ENCODE results near the gene FAM171A1.
"Not testable (repeated sequence)": the region's sequence is repeated elsewhere in the genome, so short reads cannot be mapped to it uniquely, and the experiment has no call there.

FAM171A1 gene

GRCh38 chr10:15344256-15344875, 26.7 kb downstream of the FAM171A1 start:
- no peak for DNase-seq

GRCh38 chr10:15342970-15343369, 28.1 kb downstream of the FAM171A1 start:
- DNase-seq: no peak

DNA sequence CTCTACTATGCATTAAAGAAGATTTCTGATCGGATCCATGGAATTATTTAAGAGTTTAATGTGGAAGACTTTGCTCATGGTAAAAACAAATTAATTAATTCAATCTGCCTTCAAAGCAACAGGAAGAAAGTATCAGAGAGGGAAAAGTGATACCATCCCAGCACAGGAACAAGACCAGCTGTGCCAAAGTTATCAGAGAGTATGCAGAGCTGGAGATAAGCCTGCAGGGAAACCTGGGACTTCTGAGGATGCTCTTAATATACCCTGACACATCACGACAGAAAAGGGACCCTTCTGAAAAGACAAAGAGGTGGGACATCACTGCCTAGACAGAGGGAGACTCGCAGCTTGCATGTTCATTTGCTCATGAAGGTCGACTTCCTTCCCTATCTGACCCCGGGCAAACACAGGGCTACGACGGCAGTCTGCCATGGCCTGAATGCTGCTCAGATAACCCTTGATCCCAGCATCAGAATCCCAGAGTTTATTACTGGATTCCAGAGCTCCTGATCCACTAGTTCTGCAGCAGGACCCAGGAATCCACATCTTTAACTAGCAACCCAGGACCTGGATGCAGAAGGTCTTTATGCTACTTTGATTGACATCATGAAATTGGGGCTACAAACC, 29.5 kb downstream of the FAM171A1 start:
- DNase-seq: no peak

- DNase-seq: no peak
Measured at GRCh38 chr10:15339892-15340291, 31.2 kb downstream of the FAM171A1 start.

DNA sequence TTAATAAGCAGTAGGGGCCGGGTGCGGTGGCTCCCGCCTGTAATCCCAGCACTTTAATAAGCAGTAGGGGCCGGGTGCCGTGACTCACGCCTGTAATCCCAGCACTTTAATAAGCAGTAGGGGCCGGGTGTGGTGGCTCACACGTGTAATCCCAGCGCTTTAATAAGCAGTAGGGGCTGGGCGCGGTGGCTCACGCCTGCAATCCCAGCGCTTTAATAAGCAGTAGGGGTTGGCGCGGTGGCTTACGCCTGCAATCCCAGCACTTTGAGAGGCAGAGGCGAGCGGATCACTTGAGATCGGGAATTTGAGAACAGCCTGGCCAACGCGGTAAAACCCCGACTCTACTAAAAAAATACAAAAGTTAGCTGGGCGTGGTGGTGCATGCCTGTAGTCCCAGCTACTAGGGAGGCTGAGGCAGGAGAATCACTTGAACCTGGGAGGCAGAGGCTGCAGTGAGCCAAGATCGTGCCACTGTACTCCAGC, 33.6 kb downstream of the FAM171A1 start:
- not testable (repeated sequence) for DNase-seq

GRCh38 chr10:15336211-15336610, 34.9 kb downstream of the FAM171A1 start:
- DNase-seq: no peak

DNA sequence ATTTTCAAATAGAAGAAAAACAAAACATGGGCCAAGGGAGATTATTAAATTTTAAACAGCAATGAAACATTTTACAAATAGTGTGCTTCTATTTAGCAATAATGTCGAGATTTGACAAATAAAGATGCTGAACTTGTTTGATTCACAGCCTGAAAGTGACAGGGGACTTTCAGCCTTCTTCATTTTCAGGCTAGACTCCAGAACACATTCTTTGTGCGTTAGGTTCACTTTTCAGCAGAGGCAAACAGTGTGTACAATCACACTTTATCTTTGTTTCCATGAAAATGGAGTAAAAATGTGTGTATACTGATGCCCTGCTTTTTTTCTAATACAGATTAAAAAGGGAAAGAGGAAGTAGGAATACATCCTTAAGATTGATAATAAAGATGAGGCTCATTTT, 35.6 kb downstream of the FAM171A1 start:
- DNase-seq: no peak

DNA sequence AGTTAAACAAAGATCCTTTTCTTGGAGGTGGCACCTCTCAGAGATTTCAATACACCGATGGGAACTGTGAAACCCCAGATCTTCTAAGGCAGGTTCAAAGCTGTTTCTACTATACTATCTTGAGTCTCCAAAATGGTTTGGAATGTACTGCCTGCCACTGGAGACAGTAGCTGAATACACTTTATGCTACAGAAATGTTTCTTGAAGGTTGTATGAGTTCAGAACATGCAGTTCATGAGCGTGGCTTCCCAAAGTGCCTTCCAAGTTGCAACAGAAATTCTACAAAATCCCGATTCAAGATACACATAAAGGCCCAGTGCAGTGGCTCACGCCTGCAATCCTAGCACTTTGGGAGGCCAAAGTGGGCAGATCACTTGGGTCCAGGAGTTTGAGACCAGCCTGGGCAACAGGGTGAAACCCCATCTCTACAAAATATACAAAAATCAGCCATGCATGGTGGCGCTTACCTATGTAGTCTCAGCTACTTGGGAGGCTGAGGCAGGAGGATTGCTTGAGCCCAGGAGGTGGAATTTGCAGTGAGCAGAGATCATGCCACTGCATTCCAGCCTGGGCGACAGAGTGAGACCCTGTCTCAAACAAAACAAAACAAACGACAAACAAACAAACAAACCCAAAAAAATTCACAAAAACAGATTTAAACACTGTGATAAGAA, 36.3 kb downstream of the FAM171A1 start:
- DNase-seq: no peak

DNA sequence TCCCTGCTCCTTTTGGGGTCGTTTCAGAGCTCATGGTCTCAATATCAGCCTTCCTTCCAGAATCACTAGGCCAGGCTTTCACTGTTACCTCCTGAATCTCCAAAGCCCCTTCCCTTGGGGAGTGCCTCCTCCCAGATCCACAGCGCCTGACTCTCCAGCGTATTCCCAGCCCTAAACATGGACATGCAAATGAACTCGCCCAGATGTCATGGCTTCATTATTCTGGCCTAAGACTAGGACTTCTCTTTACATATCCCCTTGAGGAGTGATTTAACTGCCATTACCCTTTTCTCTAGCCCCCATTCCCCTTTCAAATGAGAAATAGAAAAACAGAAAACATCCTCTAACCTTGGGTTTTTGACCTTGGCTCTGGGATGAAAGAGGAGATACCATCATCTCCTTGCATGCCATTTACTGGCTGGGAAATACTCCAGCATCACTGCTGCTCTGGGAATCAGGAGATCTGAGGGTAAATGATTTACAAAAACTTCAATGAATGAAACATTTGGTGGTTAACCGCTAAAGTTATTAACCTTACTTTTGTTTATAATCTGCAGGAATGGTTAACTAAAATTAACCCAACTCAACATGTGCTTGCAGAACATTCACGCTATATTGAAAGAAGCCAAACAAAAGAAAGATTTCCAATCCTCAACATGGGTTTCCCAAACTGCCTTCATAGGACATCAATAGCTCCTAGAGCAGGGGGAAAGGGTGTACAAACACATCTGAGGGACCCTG, 37.0 kb downstream of the FAM171A1 start:
- no peak for DNase-seq

DNA sequence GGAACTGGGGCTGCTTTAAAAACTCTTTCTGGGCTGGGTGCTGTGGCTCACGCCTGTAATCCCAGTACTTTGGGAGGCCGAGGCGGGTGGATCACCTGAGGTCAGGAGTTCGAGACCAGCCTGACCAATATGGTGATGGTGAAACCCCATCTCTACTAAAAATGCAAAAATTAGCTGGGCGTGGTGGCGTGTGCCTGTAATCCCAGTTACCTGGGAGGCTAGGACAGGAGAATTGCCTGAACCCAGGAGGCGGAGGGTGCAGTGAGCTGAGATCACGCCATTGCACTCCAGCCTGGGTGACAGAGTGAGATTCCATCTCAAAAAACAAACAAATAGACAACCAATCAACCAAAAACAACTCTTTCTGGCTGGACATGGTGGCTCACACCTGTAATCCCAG, 37.9 kb downstream of the FAM171A1 start:
- not testable (repeated sequence) for DNase-seq

DNA sequence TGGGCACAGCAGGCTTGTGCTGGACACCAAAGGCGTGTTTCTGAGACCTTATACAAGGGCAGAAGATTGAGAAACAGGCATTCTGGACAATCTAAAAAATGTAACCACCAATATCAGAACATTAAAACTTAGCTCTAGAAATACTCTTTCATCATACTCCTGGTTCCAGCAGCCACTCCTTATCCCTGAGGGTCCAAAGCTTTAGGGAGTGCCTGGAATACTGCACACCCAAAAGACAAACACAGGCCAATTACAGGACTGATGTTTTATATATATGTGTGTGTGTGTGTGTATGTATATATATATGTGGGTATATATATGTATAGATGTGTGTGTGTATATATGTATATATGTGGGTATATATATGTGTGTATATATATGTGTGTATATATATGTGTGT, 39.6 kb downstream of the FAM171A1 start:
- DNase-seq: no peak

DNA sequence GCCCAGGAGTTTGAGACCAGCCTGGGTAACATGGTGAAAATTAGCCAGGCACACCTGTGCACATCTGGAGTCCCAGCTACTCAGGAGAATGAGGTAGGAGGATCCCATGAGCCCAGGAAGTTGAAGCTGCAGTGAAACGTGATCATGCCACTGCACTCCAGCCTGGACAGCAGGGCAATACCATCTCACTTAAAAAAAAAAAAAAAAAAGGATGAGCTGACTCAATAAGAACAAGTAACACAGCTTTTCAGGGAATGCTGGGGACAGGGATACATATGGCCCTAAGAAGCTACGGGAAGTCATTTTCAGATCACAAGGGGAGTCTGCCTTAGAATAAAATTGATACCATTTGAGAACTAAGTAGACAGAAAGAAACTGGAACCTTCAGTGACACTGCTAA, 41.7 kb downstream of the FAM171A1 start:
- DNase-seq: no peak

DNA sequence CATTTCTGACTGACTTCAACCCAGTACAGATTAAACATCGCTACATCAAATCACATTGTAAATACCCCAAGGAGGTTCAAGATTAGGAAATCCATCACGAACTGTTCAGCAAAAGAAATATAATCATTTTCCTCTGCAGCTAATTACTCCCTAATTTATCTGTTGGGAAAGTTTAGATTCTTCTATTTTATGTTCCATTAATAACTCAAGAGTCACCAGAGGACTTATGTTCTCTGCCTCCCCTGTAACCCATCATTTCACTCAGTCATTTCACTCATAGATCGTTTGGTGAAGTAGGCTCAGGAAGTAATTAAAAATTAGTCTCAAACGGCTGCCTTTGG, 45.2 kb downstream of the FAM171A1 start:
- DNase-seq: no peak

- peak; percentile 12 for DNase-seq
Measured at GRCh38 chr10:15325243-15325943, 45.7 kb downstream of the FAM171A1 start.

- DNase-seq: no peak
Measured at GRCh38 chr10:15324611-15325010, 46.5 kb downstream of the FAM171A1 start.

DNA sequence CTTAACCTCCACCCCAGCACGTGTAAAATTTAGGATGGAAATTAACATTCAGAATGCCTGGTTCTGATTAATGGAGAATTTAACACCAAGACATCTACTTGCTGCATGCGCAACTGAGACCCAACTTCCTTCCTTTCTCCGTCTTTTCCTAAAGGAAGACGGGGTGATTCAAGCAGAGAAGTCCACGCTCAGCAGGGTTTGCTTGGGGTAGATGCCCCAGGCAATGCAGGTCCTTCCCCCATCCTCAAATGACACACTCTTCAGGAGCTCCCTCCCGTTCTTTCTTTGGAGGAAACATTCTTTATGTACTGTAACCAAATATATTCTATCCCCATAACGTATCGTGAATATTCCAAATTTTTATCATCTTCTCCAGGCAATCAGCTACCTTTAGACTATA, 47.0 kb downstream of the FAM171A1 start:
- no peak for DNase-seq

DNA sequence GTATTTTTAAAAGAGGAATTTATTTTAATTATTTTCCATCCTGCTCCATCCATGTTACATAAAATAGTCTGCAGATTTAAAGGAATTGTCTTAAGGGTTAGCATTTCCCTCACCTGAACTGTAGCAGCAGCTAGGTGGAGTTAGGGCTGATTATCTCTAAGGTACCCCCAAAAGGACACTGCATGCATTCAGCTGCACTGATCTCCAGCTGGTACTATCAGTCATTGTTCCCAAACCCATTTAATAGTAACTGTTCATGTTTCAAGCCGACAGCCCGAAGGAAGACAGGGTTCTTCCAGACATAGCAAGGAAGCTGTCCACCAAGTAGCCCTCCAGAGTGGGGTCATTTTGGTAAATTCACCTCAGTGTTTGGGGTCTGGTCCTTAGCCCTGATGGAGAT, 48.7 kb downstream of the FAM171A1 start:
- DNase-seq: no peak

- DNase-seq: no peak
Measured at GRCh38 chr10:15321431-15322341, 49.4 kb downstream of the FAM171A1 start.

- no peak for DNase-seq
Measured at GRCh38 chr10:15320522-15321203, 50.4 kb downstream of the FAM171A1 start.

DNA sequence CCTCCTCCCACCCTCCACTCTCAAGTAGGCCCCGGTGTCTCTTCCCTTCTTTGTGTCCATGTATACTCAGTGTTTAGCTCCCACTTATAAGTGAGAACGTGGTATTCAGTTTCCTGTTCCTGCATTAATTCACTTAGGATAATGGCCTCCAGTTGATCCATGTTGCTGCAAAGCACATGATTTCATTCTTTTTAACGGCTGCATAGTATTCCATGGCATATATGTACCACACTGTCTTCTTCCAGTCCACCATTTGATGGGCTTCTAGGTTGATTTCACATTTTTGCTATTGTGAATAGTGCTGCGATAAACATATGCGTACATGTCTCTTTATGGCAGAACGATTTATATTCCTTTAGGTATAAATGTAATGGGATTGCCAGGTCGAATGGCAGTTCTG, 51.0 kb downstream of the FAM171A1 start:
- no peak for DNase-seq

DNA sequence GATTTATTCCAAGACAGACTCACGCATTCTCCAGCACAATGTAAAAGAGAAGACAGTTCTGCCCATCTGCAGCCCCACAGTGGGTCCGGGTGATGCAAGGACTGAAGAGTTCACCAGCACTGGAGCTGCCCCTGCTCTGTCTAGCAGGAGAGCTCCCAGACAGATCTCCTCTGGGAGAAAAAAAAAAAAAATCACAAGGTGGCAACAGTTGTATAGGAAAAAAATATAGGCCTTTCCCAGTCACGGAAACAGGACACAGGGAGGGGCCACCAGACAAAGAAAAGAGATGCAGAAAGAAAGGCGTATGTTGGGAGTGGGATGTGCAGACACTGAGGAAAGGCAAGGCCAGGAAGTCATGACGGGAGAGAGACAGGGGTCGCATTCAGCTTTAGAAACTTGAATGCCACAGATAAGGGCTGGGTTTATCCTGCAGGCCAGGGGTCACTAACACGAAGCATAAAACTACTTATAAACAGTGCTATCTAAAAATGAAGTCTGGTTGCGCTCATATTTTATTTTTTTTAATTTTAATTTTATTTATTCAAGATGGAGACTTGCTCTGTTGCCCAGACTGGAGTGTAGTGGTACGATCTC, 54.1 kb downstream of the FAM171A1 start:
- DNase-seq: no peak
